WTC11 (cell line): ENCODE data around the gene TASP1. TPM values are rescaled to one million over a fixed set of nuclear protein-coding genes. Genes with fewer than 3 reads are reported as not detected.

ENCODE experiments used
- ATAC-seq: fragments of 200-7000 bp; cut with Tn5 transposase; 2 replicates; pipeline ENCODE4 v1.10.0; 2021; ENCODE audit warnings: mild to moderate bottlenecking, moderate library complexity
- CTCF ChIA-PET: fragments of 300-600 bp; sonication (Branson Sonifier 250); formaldehyde crosslinking; loops from one replicate; lab custom pipeline; 2021; ENCODE audit warnings: antibody characterized with exemption; lab: Charles Lee
- POLR2A ChIA-PET: fragments of 350-600 bp; sonication (Branson Sonifier 250); formaldehyde crosslinking; loops from one replicate; lab custom pipeline; 2021; ENCODE audit warnings: antibody characterized with exemption; lab: Charles Lee
- DNase-seq: peaks from one replicate; pipeline ENCODE4 v3.0.0; 2021; ENCODE audit warnings: low spot score
- H3K27ac Mint-ChIP-seq: 2 replicates; pipeline ENCODE4 v1.8.0; 2021; ENCODE audit warnings: mixed read lengths
- H3K27me3 Mint-ChIP-seq: 2 replicates; pipeline ENCODE4 v1.8.0; 2021; ENCODE audit warnings: low read depth, mild to moderate bottlenecking, moderate library complexity, mixed read lengths
- H3K36me3 Mint-ChIP-seq: 2 replicates; pipeline ENCODE4 v1.8.0; 2021; ENCODE audit warnings: mixed read lengths
- H3K4me1 Mint-ChIP-seq: 2 replicates; pipeline ENCODE4 v1.8.0; 2022; ENCODE audit warnings: mixed read lengths
- H3K4me3 Mint-ChIP-seq: 2 replicates; pipeline ENCODE4 v1.8.0; 2021; ENCODE audit warnings: mild to moderate bottlenecking, moderate library complexity, mixed read lengths
- H3K9me3 Mint-ChIP-seq: 2 replicates; pipeline ENCODE4 v1.8.0; 2021; ENCODE audit warnings: mixed read lengths
- FOXK1 ChIP-seq: sonication (generic); formaldehyde crosslinking; IDR thresholded peaks from 2 replicates; pipeline ENCODE4 v1.8.0; 2022; ENCODE audit warnings: mild to moderate bottlenecking, moderate library complexity, missing genetic modification reagents
- GRHL2 ChIP-seq: fragments of 250-450 bp; sonication (Bioruptor Pico); IDR thresholded peaks from 2 replicates; pipeline ENCODE4 v1.8.0; 2022; ENCODE audit warnings: mild to moderate bottlenecking, moderate library complexity; ENCODE audit not compliant: insufficient replicate concordance, severe bottlenecking
- JUN ChIP-seq: sonication (generic); formaldehyde crosslinking; IDR thresholded peaks from 2 replicates; pipeline ENCODE4 v1.8.0; 2023; ENCODE audit warnings: mild to moderate bottlenecking, missing genetic modification reagents
- KAT7 ChIP-seq: sonication (generic); formaldehyde crosslinking; IDR thresholded peaks from 2 replicates; pipeline ENCODE4 v1.8.1; 2023; ENCODE audit warnings: missing genetic modification reagents, mild to moderate bottlenecking, borderline replicate concordance
- NR2C2 ChIP-seq: sonication (generic); formaldehyde crosslinking; IDR thresholded peaks from 2 replicates; pipeline ENCODE4 v1.8.0; 2022; ENCODE audit warnings: mild to moderate bottlenecking, missing genetic modification reagents
- ZNF263 ChIP-seq: sonication (generic); formaldehyde crosslinking; IDR thresholded peaks from 2 replicates; pipeline ENCODE4 v1.8.1; 2022; ENCODE audit warnings: low read depth, mild to moderate bottlenecking, moderate library complexity, missing genetic modification reagents
- ZNF423 ChIP-seq: fragments of 250-450 bp; sonication (Bioruptor Pico); IDR thresholded peaks from 2 replicates; pipeline ENCODE4 v2.1.2; 2022; ENCODE audit warnings: mild to moderate bottlenecking, moderate library complexity
- total RNA-seq: library from RNA; stranded (reverse); gene quantifications from 3 replicates; pipeline ENCODE4 v1.2.3, GENCODE V29; 2021
- TF ChIP-seq, protein P1 (sequence below): fragments of 250-450 bp; sonication (Bioruptor Pico); IDR thresholded peaks from 2 replicates; pipeline ENCODE4 v1.9.0; 2021; ENCODE audit warnings: mild to moderate bottlenecking, borderline replicate concordance
- TF ChIP-seq, protein P2 (sequence below): sonication (generic); formaldehyde crosslinking; IDR thresholded peaks from 2 replicates; pipeline ENCODE4 v1.8.0; 2022; ENCODE audit warnings: mild to moderate bottlenecking, missing genetic modification reagents
- TF ChIP-seq, protein P3 (sequence below): sonication (generic); formaldehyde crosslinking; IDR thresholded peaks from 2 replicates; pipeline ENCODE4 v1.8.1; 2022; ENCODE audit warnings: low read depth, missing genetic modification reagents, borderline replicate concordance
- TF ChIP-seq, protein P4 (sequence below): fragments of 250-450 bp; sonication (Bioruptor Pico); IDR thresholded peaks from 2 replicates; pipeline ENCODE4 v1.9.0; 2021; ENCODE audit warnings: mild to moderate bottlenecking
- TF ChIP-seq, protein P5 (sequence below): sonication (generic); formaldehyde crosslinking; IDR thresholded peaks from 2 replicates; pipeline ENCODE4 v1.8.0; 2022; ENCODE audit warnings: mild to moderate bottlenecking, missing genetic modification reagents
- TF ChIP-seq, protein P6 (sequence below): fragments of 250-450 bp; sonication (Bioruptor Pico); IDR thresholded peaks from 2 replicates; pipeline ENCODE4 v1.9.0; 2021; ENCODE audit warnings: moderate library complexity, mild to moderate bottlenecking, inconsistent platforms, borderline replicate concordance
- TF ChIP-seq, protein P7 (sequence below): sonication (generic); formaldehyde crosslinking; IDR thresholded peaks from 2 replicates; pipeline ENCODE4 v1.8.1; 2023; ENCODE audit warnings: mild to moderate bottlenecking, moderate library complexity, missing genetic modification reagents
- TF ChIP-seq, protein P8 (sequence below): fragments of 250-450 bp; sonication (Bioruptor Pico); conservative IDR thresholded peaks from 2 replicates; pipeline ENCODE4 v1.9.0; 2021; ENCODE audit warnings: mild to moderate bottlenecking

Gene TASP1
- total RNA-seq, 1 experiment from 2014 or later: 12.4 TPM

DNA sequence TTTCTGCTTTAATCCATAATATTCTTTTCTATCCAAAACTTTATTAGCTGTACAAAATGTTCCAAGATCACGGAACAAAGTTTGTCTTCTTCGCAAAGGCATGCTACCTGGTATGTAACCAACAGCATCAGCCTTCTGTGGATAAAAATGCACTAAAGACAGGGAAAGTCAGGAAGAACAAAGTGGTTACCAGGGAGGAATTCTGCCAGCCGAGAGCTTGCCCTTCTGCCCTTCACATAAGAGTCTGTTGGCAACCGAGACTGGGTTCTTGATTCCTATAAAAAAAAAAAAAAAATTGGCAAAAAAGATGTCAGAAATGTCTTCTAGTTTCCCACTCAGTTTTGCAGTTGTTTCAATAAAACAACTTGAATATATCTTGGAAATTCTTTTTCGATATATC lies 58.0 kb downstream of the TASP1 start:
- Mint-ChIP-seq H3K4me3 (no peak overlapping the region), H3K27ac (no peak overlapping the region), H3K4me1 (no peaks in the 10 kb centered on the region), H3K36me3 (peaks cover 27% of the 10 kb centered on the region), H3K9me3 (peaks cover 22% of the 10 kb centered on the region), H3K27me3 (no peaks in the 10 kb centered on the region)
- CTCF ChIA-PET: no interaction called here
- TF ChIP-seq GRHL2 (CRISPR knock-in tag) (no peak), NR2C2 (CRISPR knock-in tag) (no peak), JUN (CRISPR knock-in tag) (no peak), FOXK1 (CRISPR knock-in tag) (no peak), ZNF423 (CRISPR knock-in tag) (no peak), ZNF263 (CRISPR knock-in tag) (no peak), KAT7 (no peak)
- TF ChIP-seq, protein P1, sequence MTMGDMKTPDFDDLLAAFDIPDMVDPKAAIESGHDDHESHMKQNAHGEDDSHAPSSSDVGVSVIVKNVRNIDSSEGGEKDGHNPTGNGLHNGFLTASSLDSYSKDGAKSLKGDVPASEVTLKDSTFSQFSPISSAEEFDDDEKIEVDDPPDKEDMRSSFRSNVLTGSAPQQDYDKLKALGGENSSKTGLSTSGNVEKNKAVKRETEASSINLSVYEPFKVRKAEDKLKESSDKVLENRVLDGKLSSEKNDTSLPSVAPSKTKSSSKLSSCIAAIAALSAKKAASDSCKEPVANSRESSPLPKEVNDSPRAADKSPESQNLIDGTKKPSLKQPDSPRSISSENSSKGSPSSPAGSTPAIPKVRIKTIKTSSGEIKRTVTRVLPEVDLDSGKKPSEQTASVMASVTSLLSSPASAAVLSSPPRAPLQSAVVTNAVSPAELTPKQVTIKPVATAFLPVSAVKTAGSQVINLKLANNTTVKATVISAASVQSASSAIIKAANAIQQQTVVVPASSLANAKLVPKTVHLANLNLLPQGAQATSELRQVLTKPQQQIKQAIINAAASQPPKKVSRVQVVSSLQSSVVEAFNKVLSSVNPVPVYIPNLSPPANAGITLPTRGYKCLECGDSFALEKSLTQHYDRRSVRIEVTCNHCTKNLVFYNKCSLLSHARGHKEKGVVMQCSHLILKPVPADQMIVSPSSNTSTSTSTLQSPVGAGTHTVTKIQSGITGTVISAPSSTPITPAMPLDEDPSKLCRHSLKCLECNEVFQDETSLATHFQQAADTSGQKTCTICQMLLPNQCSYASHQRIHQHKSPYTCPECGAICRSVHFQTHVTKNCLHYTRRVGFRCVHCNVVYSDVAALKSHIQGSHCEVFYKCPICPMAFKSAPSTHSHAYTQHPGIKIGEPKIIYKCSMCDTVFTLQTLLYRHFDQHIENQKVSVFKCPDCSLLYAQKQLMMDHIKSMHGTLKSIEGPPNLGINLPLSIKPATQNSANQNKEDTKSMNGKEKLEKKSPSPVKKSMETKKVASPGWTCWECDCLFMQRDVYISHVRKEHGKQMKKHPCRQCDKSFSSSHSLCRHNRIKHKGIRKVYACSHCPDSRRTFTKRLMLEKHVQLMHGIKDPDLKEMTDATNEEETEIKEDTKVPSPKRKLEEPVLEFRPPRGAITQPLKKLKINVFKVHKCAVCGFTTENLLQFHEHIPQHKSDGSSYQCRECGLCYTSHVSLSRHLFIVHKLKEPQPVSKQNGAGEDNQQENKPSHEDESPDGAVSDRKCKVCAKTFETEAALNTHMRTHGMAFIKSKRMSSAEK (CRISPR knock-in tag): no peak
- TF ChIP-seq, protein P2, sequence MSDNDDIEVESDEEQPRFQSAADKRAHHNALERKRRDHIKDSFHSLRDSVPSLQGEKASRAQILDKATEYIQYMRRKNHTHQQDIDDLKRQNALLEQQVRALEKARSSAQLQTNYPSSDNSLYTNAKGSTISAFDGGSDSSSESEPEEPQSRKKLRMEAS (CRISPR knock-in tag): no peak
- TF ChIP-seq, protein P3, sequence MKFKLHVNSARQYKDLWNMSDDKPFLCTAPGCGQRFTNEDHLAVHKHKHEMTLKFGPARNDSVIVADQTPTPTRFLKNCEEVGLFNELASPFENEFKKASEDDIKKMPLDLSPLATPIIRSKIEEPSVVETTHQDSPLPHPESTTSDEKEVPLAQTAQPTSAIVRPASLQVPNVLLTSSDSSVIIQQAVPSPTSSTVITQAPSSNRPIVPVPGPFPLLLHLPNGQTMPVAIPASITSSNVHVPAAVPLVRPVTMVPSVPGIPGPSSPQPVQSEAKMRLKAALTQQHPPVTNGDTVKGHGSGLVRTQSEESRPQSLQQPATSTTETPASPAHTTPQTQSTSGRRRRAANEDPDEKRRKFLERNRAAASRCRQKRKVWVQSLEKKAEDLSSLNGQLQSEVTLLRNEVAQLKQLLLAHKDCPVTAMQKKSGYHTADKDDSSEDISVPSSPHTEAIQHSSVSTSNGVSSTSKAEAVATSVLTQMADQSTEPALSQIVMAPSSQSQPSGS (CRISPR knock-in tag): no peak
- TF ChIP-seq, protein P4, sequence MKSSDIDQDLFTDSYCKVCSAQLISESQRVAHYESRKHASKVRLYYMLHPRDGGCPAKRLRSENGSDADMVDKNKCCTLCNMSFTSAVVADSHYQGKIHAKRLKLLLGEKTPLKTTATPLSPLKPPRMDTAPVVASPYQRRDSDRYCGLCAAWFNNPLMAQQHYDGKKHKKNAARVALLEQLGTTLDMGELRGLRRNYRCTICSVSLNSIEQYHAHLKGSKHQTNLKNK (CRISPR knock-in tag): no peak
- TF ChIP-seq, protein P5, sequence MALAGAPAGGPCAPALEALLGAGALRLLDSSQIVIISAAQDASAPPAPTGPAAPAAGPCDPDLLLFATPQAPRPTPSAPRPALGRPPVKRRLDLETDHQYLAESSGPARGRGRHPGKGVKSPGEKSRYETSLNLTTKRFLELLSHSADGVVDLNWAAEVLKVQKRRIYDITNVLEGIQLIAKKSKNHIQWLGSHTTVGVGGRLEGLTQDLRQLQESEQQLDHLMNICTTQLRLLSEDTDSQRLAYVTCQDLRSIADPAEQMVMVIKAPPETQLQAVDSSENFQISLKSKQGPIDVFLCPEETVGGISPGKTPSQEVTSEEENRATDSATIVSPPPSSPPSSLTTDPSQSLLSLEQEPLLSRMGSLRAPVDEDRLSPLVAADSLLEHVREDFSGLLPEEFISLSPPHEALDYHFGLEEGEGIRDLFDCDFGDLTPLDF: no peak
- TF ChIP-seq, protein P6, sequence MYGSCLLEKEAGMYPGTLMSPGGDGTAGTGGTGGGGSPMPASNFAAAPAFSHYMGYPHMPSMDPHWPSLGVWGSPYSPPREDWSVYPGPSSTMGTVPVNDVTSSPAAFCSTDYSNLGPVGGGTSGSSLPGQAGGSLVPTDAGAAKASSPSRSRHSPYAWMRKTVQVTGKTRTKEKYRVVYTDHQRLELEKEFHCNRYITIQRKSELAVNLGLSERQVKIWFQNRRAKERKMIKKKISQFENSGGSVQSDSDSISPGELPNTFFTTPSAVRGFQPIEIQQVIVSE (CRISPR knock-in tag): no peak
- TF ChIP-seq, protein P7, sequence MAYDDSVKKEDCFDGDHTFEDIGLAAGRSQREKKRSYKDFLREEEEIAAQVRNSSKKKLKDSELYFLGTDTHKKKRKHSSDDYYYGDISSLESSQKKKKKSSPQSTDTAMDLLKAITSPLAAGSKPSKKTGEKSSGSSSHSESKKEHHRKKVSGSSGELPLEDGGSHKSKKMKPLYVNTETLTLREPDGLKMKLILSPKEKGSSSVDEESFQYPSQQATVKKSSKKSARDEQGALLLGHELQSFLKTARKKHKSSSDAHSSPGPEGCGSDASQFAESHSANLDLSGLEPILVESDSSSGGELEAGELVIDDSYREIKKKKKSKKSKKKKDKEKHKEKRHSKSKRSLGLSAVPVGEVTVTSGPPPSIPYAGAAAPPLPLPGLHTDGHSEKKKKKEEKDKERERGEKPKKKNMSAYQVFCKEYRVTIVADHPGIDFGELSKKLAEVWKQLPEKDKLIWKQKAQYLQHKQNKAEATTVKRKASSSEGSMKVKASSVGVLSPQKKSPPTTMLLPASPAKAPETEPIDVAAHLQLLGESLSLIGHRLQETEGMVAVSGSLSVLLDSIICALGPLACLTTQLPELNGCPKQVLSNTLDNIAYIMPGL: no peak
- TF ChIP-seq, protein P8, sequence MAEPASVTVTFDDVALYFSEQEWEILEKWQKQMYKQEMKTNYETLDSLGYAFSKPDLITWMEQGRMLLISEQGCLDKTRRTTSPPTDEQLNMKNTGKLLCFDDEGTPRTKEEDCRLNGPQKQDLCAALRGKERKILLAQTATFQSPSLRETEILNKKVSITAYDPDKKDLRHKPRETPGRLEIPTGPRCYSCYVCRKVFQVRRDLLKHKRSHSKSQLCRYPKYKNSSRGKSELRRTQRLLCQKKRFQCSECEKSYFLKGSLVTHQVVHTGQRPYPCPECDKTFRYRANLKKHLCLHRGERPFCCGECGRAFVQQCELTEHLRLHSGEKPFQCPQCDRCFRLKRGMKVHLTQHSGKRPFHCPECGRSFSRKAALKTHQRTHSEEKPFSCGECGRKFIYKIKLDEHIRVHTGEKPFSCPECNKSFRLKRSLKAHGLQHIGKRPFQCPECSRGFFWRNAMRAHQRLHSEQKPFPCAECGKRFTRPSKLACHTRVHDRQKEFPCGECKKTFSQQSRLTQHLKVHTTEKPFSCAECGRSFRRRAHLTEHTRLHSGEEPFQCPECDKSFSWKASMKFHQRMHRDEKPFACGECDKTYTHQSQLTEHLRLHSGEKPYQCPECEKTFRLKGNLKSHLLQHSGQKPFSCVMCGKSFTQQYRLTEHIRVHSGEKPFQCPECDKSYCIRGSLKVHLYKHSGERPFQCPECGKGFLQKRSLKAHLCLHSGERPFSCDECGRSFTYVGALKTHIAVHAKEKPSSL: no peak
- POLR2A ChIA-PET: interaction anchor here (0.7 kb wide), 1 partner anchor 308 kb away, joined by 3 read pairs; no protein-coding TSS in a partner anchor
- ATAC-seq (no peak), DNase-seq (no peak)
